ENCODE measurements around the gene SGCD.

- TF ChIP-seq, protein P1, sequence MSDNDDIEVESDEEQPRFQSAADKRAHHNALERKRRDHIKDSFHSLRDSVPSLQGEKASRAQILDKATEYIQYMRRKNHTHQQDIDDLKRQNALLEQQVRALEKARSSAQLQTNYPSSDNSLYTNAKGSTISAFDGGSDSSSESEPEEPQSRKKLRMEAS (IDR thresholded peaks at IDR 0.05; ENCODE audit: low read depth) = no peak
- TF ChIP-seq REST (IDR thresholded peaks at IDR 0.05; ENCODE audit: low read depth, low read length) = no peak
- TF ChIP-seq CTCF (IDR thresholded peaks at IDR 0.05) = no peak
- no peak for TF ChIP-seq RXRA (IDR thresholded peaks at IDR 0.05; ENCODE audit: borderline replicate concordance, low read depth)
Measured at GRCh38 chr5:156684216-156684615, 357.3 kb downstream of the SGCD start.

All from SK-N-SH (cell line).